ENCODE results near the gene DNAH8.

Gene DNAH8

GRCh38 chr6:38738261-38738660 lies 23.1 kb downstream of the DNAH8 start:
- H3K4me3 ChIP-seq (ENCODE audit: low read depth, low read length) = no peak overlapping the region

- no peak overlapping the region for H3K4me3 ChIP-seq (ENCODE audit: low read depth, low read length)
Measured at GRCh38 chr6:38739532-38739931, 24.4 kb downstream of the DNAH8 start.

- H3K4me3 ChIP-seq (ENCODE audit: low read depth, low read length) = no peak overlapping the region
Measured at GRCh38 chr6:38749473-38749872, 34.4 kb downstream of the DNAH8 start.

GRCh38 chr6:38750968-38751615 lies 36.0 kb downstream of the DNAH8 start:
- no peak overlapping the region for H3K4me3 ChIP-seq (ENCODE audit: low read depth, low read length)

- H3K4me3 ChIP-seq (ENCODE audit: low read depth, low read length) = no peak overlapping the region
Measured at GRCh38 chr6:38753707-38754106, 38.6 kb downstream of the DNAH8 start.

GRCh38 chr6:38755207-38755606 lies 40.1 kb downstream of the DNAH8 start:
- no peak overlapping the region for H3K4me3 ChIP-seq (ENCODE audit: low read depth, low read length)

- no peak overlapping the region for H3K4me3 ChIP-seq (ENCODE audit: low read depth, low read length)
Measured at GRCh38 chr6:38755874-38756273, 40.8 kb downstream of the DNAH8 start.

GRCh38 chr6:38760097-38760496 lies 45.0 kb downstream of the DNAH8 start:
- H3K4me3 ChIP-seq (ENCODE audit: low read depth, low read length) = no peak overlapping the region

GRCh38 chr6:38762848-38763247 lies 47.7 kb downstream of the DNAH8 start:
- no peak overlapping the region for H3K4me3 ChIP-seq (ENCODE audit: low read depth, low read length)

- H3K4me3 ChIP-seq (ENCODE audit: low read depth, low read length) = no peak overlapping the region
Measured at GRCh38 chr6:38767560-38767959, 52.4 kb downstream of the DNAH8 start.

GRCh38 chr6:38773338-38773737 lies 58.2 kb downstream of the DNAH8 start:
- H3K4me3 ChIP-seq (ENCODE audit: low read depth, low read length) = no peak overlapping the region

- H3K4me3 ChIP-seq (ENCODE audit: low read depth, low read length) = no peak overlapping the region
Measured at GRCh38 chr6:38774929-38775707, 60.0 kb downstream of the DNAH8 start.

- no peak overlapping the region for H3K4me3 ChIP-seq (ENCODE audit: low read depth, low read length)
Measured at GRCh38 chr6:38775870-38776269, 60.8 kb downstream of the DNAH8 start.

GRCh38 chr6:38776515-38776914 lies 61.4 kb downstream of the DNAH8 start:
- H3K4me3 ChIP-seq (ENCODE audit: low read depth, low read length) = no peak overlapping the region

GRCh38 chr6:38779310-38780062 lies 64.4 kb downstream of the DNAH8 start:
- H3K4me3 ChIP-seq (ENCODE audit: low read depth, low read length) = no peak overlapping the region

GRCh38 chr6:38782616-38783015 lies 67.5 kb downstream of the DNAH8 start:
- H3K4me3 ChIP-seq (ENCODE audit: low read depth, low read length) = no peak overlapping the region

GRCh38 chr6:38783443-38784228 lies 68.5 kb downstream of the DNAH8 start:
- H3K4me3 ChIP-seq (ENCODE audit: low read depth, low read length) = no peak overlapping the region

- no peak overlapping the region for H3K4me3 ChIP-seq (ENCODE audit: low read depth, low read length)
Measured at GRCh38 chr6:38784506-38785235, 69.6 kb downstream of the DNAH8 start.

GRCh38 chr6:38786486-38786885 lies 71.4 kb downstream of the DNAH8 start:
- no peak overlapping the region for H3K4me3 ChIP-seq (ENCODE audit: low read depth, low read length)

GRCh38 chr6:38789256-38789655 lies 74.1 kb downstream of the DNAH8 start:
- no peak overlapping the region for H3K4me3 ChIP-seq (ENCODE audit: low read depth, low read length)

All from iPS-11a (cell line).